Urinary bladder (tissue), 4 donors: ENCODE results near the gene DAPK2. TPM values are rescaled to one million over a fixed set of nuclear protein-coding genes. Genes with fewer than 3 reads are reported as not detected.

ENCODE experiments used
- DNase-seq: peaks from one replicate; pipeline ENCODE4 v3.0.0-alpha.2; 2015; ENCODE audit errors: extremely low spot score
- H3K27ac ChIP-seq: one replicate; pipeline ENCODE4 v1.5.1; 2013; ENCODE audit warnings: low read depth, mild to moderate bottlenecking, moderate library complexity
- H3K36me3 ChIP-seq: one replicate; pipeline ENCODE4 v1.6.1; 2013; ENCODE audit warnings: mild to moderate bottlenecking, moderate library complexity; ENCODE audit not compliant: insufficient read depth
- H3K4me1 ChIP-seq: one replicate; pipeline ENCODE4 v1.6.1; 2013; ENCODE audit warnings: mild to moderate bottlenecking, moderate library complexity; ENCODE audit not compliant: insufficient read depth
- H3K4me3 ChIP-seq: one replicate; pipeline ENCODE4 v1.5.1; 2013; ENCODE audit warnings: low read depth, low read length
- WGBS: extraction: QIAGEN DNeasy Blood & Tissue Kit; methylation state at CpG from one replicate; pipeline ENCODE4 v1.1.7; 2013; 5-methylcytosine and 5-hydroxymethylcytosine counted together
- polyA plus RNA-seq: library from polyadenylated mRNA; stranded (reverse); fragments of 200-250 nt; gene quantifications from one replicate; pipeline ENCODE4 v1.2.3, GENCODE V29; 2013
- small RNA-seq: library from RNA; depleted of rRNA; stranded (forward); fragments of <200 nt; gene quantifications from one replicate; pipeline ENCODE3, GENCODE V24; 2014
- total RNA-seq: library from RNA; depleted of rRNA; stranded (reverse); fragments of >200 nt; gene quantifications from one replicate; pipeline ENCODE4 v1.2.3, GENCODE V29; 2014
- donor health status: healthy with polysubstance abuse.
- donor health status: healthy.

DAPK2 gene
- total and polyA plus RNA-seq, 2 donors = 1.3 to 6.0 TPM

DNA sequence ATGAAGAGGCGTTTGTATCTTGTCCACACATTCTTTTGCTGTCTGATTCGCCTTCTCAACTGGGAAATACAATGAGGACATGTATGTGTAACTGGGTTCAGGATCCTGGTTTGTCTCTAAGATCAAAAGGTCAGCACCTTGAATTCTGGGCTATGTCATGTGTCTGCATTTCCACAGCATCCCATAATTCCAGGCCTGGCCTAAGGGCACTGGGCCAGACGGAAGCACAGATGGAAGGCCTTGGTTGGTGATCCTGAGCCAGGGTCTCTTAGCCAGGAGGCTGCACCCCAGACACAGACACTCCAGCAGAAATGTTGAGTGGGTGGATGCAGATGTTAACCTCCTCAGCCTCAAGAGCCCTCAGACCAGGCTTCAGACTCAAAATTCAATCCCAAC is 188.8 kb downstream of the DAPK2 start:
- Histone ChIP-seq H3K36me3 (peaks cover 2% of the 10 kb centered on the region), H3K4me1 (no peaks in the 10 kb centered on the region), H3K27ac (no peak overlapping the region), H3K4me3 (no peak overlapping the region)
- no peak for DNase-seq
- WGBS = 65% methylated on average over 3 of the region's 3 CpGs

Small RNA genes within 50 kb of the gene (small RNA-seq; reads per million reads assigned to genes)
- gene AC015914.2 (not detected), gene MIR422A (not detected)

Other genes with a start within 250 kb of the DAPK2 start
- 134 TPM for gene HERC1, start 212.5 kb downstream of the DAPK2 start, total RNA-seq
- gene HERC1, start 212.5 kb downstream of the DAPK2 start, polyA plus RNA-seq = 44.6 TPM
- gene CIAO2A, start 47.4 kb upstream of the DAPK2 start, total RNA-seq = 54.6 TPM
- gene CIAO2A, start 47.4 kb upstream of the DAPK2 start, polyA plus RNA-seq = 33.5 TPM
- 59.4 TPM for gene SNX1, start 49.5 kb upstream of the DAPK2 start, total RNA-seq
- 76.6 TPM for gene SNX1, start 49.5 kb upstream of the DAPK2 start, polyA plus RNA-seq
- 0.42 TPM for gene SNX22, start 105.2 kb upstream of the DAPK2 start, total RNA-seq
- 1.1 TPM for gene SNX22, start 105.2 kb upstream of the DAPK2 start, polyA plus RNA-seq
- gene PPIB, start 116.5 kb upstream of the DAPK2 start, total RNA-seq = 309 TPM
- 420 TPM for gene PPIB, start 116.5 kb upstream of the DAPK2 start, polyA plus RNA-seq